Activated CD8-positive, alpha-beta memory T cell treated with anti-CD3 and anti-CD28 coated beads for 4 hours (primary cell): ENCODE measurements around the gene ADAMTS10.
"Not testable (repeated sequence)": the region's sequence is repeated elsewhere in the genome, so short reads cannot be mapped to it uniquely, and the experiment has no call there.

ENCODE experiments used
- DNase-seq, 2 donors: peaks; one replicate each; pipeline ENCODE4 v3.0.0-alpha.2; 2020; ENCODE audit warnings: low read depth in 2 of 2

Gene ADAMTS10

GRCh38 chr19:8610041-8610935 lies at the start of gene ADAMTS10:
TSS of gene ADAMTS10 (minus strand) at chr19:8610715. CDS start at chr19:8605710, 5,005 bp downstream.
- DNase-seq = no peak

GRCh38 chr19:8659905-8660304 lies 49.4 kb upstream of the ADAMTS10 start:
- no peak for DNase-seq

GRCh38 chr19:8657869-8658268 lies 47.4 kb upstream of the ADAMTS10 start:
- no peak for DNase-seq

DNA sequence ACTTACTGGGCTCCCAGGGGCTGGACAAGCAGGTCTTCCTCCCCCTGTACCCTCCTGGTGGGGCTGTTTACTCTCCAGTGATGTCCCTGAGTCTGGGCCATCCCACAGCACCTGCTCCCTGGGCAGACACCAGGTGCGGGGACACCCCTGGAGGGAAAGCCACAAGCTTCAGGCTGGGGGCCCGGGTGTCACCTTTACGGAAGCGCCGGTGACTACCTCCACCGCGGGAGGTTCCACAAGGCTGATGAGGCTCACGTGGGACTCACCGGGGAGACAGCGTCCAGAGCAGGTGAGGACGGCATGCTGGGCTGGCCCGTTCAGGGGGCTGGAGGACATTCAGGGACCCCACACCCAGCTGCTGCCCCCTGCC lies 44.8 kb upstream of the ADAMTS10 start:
- no peak for DNase-seq

- DNase-seq = peak; percentile 42 to 50
These were observed 44.2 kb upstream of the ADAMTS10 start for GRCh38 chr19:8654591-8655339.

DNA sequence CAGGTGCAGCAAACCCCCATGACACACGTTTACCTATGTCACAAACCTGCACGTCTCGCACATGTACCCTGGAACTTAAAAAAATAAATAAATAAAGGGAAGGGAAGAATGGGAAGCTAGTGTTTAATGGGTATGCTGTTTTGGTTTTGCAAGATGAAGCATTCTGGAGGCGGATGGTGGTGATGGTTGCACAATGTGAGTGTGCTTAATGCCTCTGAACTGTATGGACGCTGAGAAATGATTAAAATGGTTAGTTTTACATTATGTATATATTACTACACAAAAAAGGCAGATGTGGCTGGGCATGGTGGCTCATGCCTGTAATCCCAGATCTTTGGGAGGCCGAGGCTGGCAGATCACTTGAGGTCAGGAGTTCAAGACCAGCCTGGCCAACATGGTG lies 37.7 kb upstream of the ADAMTS10 start:
- DNase-seq = no peak

DNA sequence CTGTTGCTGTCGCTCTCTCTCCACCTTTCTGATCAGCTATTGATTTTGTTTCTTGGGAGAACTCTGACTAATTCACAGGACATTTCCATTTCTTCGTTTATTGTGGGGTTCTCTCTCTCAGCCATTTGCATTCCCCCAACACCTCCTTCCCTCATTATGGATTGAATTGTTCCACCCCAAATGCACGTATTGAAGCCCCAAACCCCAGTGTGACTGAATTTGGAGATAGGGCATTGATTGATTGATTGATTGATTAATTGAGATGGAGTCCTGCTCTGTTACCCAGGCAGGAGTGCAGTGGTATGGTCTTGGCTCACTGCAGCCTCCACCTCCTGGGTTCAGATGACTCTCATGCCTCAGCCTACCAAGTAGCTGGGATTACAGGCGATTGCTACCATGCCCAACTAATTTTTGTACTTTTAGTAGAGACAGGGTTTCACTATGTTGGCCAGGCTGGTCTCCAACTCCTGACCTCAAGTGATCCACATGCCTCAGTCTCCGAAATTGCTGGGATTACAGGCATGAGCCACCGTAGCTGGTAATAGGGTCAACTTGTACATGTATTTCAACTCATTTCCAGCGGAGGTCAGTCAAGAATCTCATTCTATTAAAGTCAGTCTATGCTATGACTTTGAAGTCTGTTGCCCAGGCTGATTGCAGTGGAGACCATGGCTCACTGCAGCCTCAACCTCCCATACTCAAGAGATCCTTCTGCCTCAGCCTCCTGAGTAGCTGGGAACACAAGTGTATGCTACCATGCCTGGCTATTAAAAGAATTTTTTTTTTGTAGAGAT lies 33.5 kb upstream of the ADAMTS10 start:
- DNase-seq = no peak

GRCh38 chr19:8642561-8642960 lies 32.0 kb upstream of the ADAMTS10 start:
- DNase-seq = no peak

DNA sequence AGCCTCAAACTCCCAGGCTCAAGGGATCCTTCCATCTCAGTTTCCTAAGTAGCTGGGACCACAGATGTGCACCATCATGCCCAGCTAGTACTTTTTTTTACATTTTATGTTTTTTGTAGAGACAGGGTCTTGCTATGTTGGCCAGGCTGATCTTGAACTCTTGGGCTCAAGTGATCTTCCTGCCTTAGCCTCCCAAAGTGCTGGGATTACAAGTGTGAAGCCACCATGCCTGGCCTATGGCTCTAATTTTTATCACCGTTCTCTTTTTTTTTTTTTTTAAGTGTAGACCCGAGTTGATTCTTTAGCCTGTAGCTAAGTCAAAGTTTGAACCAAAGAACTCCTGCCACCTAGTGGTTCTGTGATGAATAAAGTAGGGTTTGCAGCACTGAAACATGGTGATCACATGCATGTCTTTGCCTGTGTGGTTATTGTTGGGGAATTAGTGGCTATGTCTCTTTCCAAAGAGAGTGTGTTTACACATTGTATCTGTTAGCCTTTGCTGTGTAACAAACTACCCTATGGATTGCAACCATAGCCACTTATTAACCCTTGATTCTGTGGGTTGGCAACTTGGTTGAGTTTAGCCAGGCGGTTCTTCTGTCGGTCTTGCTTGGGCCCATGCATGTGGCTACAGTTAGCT lies 31.5 kb upstream of the ADAMTS10 start:
- no peak for DNase-seq

GRCh38 chr19:8641221-8641907 lies 30.8 kb upstream of the ADAMTS10 start:
- DNase-seq = no peak

DNA sequence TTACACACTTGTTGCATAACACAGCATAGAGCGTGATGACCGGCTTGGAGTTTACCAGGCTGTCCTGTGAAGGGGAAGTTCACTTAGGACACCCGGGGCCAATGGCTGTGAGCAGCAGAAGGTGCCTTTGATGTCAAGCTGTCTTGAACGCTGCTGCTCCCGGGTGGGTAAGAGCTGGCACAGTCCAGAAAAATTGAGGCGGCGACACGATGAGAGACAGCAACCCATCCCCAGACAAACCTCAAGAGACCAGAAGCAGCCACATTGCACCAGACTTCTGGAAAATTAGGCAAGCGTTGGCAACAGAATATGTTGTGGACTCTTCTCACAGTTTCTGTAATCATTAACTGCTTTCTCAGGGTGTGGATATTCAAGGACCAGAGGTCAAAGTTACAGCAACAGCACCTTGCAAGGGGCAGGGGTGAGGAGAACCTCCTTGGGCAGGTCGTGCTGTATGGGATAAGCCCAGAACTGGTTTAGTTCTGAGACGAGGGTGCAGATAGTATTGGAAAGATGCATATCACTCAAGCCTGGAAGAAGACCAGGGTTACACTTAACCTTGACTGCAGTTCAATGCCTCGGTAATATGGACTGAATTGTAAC lies 30.0 kb upstream of the ADAMTS10 start:
- DNase-seq = no peak

DNA sequence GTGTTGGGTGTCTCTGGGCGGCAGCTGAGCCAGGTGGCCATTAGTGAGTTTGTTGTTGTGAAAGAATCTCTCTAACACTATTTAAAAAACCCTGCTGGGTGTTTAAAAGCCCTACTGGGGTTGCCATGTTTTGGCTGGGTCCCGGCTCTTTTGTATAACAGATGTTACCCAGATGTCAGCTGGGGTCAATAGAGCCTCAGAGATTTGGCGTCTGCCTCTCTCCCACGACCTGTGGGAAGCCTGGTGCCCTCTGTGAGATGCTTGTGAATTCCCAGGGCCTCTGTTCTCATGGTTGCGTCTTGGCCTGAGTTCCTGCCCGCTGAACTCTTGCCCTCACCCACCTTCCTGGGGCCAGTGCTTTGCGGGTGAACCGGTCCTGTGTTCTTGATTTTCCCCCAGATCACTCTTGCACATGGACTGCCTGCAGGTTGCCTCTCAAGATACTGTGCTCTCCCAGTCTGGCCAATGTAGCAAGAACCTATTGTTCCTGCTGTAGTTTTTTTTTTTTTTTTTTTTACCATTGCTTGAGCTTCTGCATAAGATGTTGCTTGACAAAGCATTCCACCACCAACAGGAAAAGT lies 29.4 kb upstream of the ADAMTS10 start:
- no peak for DNase-seq

DNA sequence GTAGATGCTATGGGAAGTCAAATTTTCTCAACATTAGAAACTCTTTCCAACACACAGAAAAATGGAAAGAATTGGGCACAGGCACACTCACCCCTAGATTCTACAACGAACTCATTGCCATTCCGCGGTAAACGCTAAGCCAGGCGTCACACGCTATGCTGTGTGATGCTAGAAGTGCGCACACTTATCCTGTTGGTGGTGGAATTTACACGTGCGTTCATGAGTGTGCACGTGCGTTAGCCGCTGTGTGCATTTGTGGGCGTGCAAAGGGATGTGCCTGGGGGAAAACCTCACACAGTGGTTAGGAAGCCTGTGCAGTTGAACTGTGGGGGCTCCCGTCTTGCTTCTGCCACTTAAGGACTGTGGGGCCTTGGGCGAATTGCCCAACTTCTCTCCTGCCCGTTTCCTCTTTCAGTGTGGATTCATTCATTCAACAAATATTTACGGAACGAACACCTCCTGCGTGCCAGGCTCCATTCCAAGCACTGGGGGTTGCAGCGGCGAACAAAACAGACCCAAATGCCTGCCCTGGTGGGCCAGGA lies 27.6 kb upstream of the ADAMTS10 start:
- no peak for DNase-seq

- not testable (repeated sequence) for DNase-seq
These were observed 26.6 kb upstream of the ADAMTS10 start for GRCh38 chr19:8637070-8637469.

- DNase-seq = no peak
These were observed 24.9 kb upstream of the ADAMTS10 start for GRCh38 chr19:8635422-8635821.

DNA sequence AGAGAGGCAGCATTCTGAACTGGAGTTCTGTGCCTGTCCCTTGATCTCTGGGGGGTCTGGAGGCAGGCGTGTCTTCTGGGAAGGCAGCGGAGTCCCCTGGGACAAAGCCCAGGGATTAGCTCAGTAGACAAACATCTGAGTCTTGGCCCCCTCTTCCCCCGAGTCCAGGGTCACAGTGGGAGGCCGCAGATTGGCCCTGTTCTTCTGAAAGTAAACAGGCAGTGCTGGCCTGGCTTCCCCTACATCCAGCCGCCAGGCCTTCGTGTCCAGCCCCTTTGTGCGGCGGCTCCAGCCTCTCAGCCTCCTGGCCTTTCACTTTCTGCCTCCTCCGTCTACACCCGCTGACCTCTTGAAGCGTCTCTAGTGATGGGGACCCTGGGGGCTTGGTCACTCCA lies 20.9 kb upstream of the ADAMTS10 start:
- no peak for DNase-seq

GRCh38 chr19:8630796-8631424 lies 20.4 kb upstream of the ADAMTS10 start:
- DNase-seq = no peak

GRCh38 chr19:8629996-8630683 lies 19.6 kb upstream of the ADAMTS10 start, which contains the start of gene NFILZ:
TSS of gene NFILZ (plus strand) at chr19:8630633. CDS start at chr19:8676766, 46,133 bp downstream.
- DNase-seq = no peak

GRCh38 chr19:8629184-8629583 lies 18.7 kb upstream of the ADAMTS10 start:
- DNase-seq = no peak
